SK-N-SH (cell line): ENCODE measurements around the gene SLC20A1.

Experiments
- CTCF ChIP-seq: fragments of 200-600 bp; sonication (generic); IDR thresholded peaks from 2 replicates; pipeline ENCODE4 v1.6.1; 2017; ENCODE audit warnings: antibody characterized with exemption, mild to moderate bottlenecking, moderate library complexity
- FOXM1 ChIP-seq: IDR thresholded peaks from 2 replicates; pipeline ENCODE4 v1.4.0; 2012; ENCODE audit warnings: low read depth, mild to moderate bottlenecking
- POLR2AphosphoS5 ChIP-seq: IDR thresholded peaks from 2 replicates; pipeline ENCODE4 v1.6.1; 2012; ENCODE audit warnings: low read depth, low read length
- RFX5 ChIP-seq: IDR thresholded peaks from 2 replicates; pipeline ENCODE4 v1.6.1; 2012; ENCODE audit warnings: mild to moderate bottlenecking, improper control_type of control experiment, low read length
- TF ChIP-seq, protein P1 (sequence below): fragments of 150-350 bp; IDR thresholded peaks from 2 replicates; pipeline ENCODE4 v1.6.1; 2017; ENCODE audit warnings: antibody characterized with exemption, low read length, low read depth, borderline replicate concordance
- TF ChIP-seq, protein P2 (sequence below): fragments of 150-350 bp; IDR thresholded peaks from 2 replicates; pipeline ENCODE4 v1.6.1; 2016; ENCODE audit warnings: mild to moderate bottlenecking, low read depth, low read length

- TF ChIP-seq, protein P1, sequence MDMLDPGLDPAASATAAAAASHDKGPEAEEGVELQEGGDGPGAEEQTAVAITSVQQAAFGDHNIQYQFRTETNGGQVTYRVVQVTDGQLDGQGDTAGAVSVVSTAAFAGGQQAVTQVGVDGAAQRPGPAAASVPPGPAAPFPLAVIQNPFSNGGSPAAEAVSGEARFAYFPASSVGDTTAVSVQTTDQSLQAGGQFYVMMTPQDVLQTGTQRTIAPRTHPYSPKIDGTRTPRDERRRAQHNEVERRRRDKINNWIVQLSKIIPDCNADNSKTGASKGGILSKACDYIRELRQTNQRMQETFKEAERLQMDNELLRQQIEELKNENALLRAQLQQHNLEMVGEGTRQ: no peak
- TF ChIP-seq CTCF (no peak), POLR2AphosphoS5 (no peak), FOXM1 (no peak), RFX5 (no peak)
- TF ChIP-seq, protein P2, sequence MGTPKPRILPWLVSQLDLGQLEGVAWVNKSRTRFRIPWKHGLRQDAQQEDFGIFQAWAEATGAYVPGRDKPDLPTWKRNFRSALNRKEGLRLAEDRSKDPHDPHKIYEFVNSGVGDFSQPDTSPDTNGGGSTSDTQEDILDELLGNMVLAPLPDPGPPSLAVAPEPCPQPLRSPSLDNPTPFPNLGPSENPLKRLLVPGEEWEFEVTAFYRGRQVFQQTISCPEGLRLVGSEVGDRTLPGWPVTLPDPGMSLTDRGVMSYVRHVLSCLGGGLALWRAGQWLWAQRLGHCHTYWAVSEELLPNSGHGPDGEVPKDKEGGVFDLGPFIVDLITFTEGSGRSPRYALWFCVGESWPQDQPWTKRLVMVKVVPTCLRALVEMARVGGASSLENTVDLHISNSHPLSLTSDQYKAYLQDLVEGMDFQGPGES: no peak
Observed at GRCh38 chr2:112660138-112660537, 14.4 kb downstream of the SLC20A1 start.
